GM15510 (cell line): ENCODE measurements around the gene TMEM63C.

Source experiments
- POLR2A ChIP-seq: IDR thresholded peaks from 3 replicates; pipeline ENCODE4 v1.6.1; 2011; ENCODE audit warnings: borderline replicate concordance; ENCODE audit not compliant: insufficient read length; ENCODE audit errors: extremely low read depth

TMEM63C gene

GRCh38 chr14:77219591-77219990, 38.0 kb downstream of the TMEM63C start:
- TF ChIP-seq POLR2A, result no peak

GRCh38 chr14:77220246-77221017, 38.8 kb downstream of the TMEM63C start:
- no peak for TF ChIP-seq POLR2A

GRCh38 chr14:77221241-77221871, 39.8 kb downstream of the TMEM63C start:
- TF ChIP-seq POLR2A, result no peak

GRCh38 chr14:77222546-77223225, 41.1 kb downstream of the TMEM63C start:
- TF ChIP-seq POLR2A, result no peak

GRCh38 chr14:77224212-77224611, 42.6 kb downstream of the TMEM63C start:
- TF ChIP-seq POLR2A, result no peak

- TF ChIP-seq POLR2A, result no peak
These were observed 43.7 kb downstream of the TMEM63C start for GRCh38 chr14:77225254-77225653.

GRCh38 chr14:77225892-77226557, 44.4 kb downstream of the TMEM63C start:
- TF ChIP-seq POLR2A, result no peak

GRCh38 chr14:77228056-77228455, 46.5 kb downstream of the TMEM63C start:
- no peak for TF ChIP-seq POLR2A

GRCh38 chr14:77230914-77231313, 49.3 kb downstream of the TMEM63C start:
- no peak for TF ChIP-seq POLR2A

- no peak for TF ChIP-seq POLR2A
These were observed 50.1 kb downstream of the TMEM63C start for GRCh38 chr14:77231721-77232120.

DNA sequence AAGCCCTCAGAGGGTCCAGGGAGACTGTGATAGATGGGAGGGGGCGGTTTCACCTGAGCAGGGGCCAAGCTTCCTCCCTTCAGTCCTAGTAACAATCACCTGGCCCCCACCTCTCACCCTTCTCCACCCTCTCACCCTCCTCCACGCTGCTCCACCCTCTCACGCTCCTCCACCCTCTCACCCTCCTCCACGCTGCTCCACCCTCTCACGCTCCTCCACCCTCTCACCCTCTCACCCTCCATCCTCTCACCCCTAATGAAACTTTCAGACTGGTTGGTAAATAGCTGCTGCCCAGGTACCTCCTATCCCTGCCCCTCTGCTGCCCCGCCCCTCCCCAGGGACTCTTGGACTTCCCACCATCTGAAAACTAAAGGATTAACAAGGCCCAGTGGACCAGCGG, 55.2 kb downstream of the TMEM63C start:
- TF ChIP-seq POLR2A, result no peak

DNA sequence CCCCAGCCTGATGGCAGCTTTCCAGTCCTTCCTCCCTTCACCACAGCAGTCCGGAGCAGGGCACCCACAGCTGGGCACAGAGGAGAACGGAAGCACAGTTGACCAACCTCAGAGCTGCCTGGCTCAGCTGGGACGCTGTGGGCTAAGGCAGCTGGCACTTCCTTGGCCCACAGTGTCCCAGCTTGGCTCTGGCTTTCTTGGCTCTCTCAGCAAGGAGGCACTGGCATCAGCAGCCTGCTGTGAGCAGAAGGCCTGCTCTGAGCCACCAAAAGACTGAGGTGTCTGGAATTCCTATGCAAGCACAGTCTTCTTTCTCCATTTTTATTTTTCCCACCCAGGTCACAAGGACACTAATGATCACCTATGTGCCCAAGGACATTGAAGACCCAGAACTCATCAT, 56.8 kb downstream of the TMEM63C start:
- TF ChIP-seq POLR2A, result no peak

DNA sequence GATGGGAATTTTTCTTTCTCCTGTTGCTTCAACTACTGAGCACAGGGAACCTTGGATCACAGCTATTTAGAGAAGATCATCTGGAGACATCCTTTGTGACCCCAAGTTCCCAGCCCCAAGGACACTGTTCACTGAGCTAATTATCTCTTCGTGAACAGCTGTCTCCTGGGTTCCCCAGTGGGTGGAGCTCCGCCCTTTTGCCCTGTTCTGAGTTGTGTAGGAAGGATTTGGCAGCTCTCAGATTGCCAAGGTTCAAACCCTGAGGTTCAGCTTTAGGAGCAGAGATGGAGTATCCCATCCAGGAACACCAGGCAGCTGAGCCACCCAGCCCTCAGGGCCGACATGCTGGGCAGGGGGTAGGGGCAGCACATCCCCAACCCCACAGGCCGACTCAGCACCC, 57.4 kb downstream of the TMEM63C start:
- no peak for TF ChIP-seq POLR2A

DNA sequence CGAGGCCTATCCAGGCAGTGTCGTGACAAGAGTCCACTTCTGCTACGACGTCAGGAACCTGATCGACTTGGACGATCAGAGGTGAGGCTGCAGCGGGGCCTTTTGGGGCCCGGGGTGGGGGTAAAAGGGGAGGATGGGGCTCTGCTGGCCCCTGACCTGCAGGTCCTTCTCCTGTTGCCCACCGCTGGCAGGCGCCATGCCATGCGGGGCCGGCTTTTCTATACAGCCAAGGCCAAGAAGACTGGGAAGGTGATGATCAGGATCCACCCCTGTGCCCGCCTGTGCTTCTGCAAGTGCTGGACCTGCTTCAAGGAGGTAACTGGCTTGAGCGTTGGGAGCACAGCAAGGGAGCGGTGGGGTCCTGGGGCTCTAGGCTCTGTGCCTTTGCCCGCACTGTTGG, 57.8 kb downstream of the TMEM63C start:
- no peak for TF ChIP-seq POLR2A

DNA sequence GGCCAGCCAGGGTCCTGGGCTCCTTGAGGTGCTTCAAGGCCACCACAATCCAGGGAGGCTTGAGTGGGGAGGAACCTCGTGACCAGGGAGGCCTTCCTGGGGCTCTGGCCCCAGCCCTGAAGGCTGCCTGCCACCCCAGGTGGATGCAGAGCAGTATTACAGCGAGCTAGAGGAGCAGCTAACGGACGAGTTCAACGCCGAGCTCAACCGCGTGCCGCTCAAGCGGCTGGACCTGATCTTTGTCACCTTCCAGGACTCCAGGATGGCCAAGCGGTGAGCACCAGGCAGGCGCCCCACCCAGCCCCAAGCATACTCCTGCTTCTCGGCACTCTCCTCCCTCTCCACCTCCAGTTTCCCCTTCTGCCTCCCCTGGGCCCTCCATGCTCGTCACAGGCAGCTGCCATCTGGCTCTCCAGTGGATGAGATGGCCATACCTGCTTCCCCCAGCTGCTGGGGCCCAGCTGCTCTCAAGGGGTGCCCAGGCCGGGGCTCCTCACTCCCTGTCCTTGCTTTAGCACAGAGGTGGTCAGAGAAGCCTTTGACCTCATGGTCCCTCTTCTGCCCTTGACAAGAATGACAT, 58.8 kb downstream of the TMEM63C start:
- no peak for TF ChIP-seq POLR2A
